Progenitor cell of endocrine pancreas (in vitro differentiated cells): Measurements from ENCODE around the gene TEX13A. TPM values are rescaled to one million over a fixed set of nuclear protein-coding genes. Genes with fewer than 3 reads are reported as not detected.

Experiments used
- DNase-seq: peaks from one replicate; pipeline ENCODE4 v3.0.0; 2021; ENCODE audit warnings: low spot score; ENCODE audit not compliant: unreplicated experiment
- H3K27ac Mint-ChIP-seq: 2 replicates; pipeline ENCODE4 v1.8.0; 2021; ENCODE audit warnings: mild to moderate bottlenecking, moderate library complexity, mixed read lengths
- H3K27me3 Mint-ChIP-seq: 2 replicates; pipeline ENCODE4 v1.8.0; 2021; ENCODE audit warnings: mixed read lengths
- H3K36me3 Mint-ChIP-seq: 2 replicates; pipeline ENCODE4 v1.8.0; 2022; ENCODE audit warnings: mixed read lengths; ENCODE audit not compliant: insufficient read depth
- H3K4me1 Mint-ChIP-seq: 2 replicates; pipeline ENCODE4 v1.8.0; 2021; ENCODE audit warnings: low read depth, mixed read lengths
- H3K4me3 Mint-ChIP-seq: 2 replicates; pipeline ENCODE4 v1.8.0; 2021; ENCODE audit warnings: low read depth, mild to moderate bottlenecking, moderate library complexity, mixed read lengths
- H3K9me3 Mint-ChIP-seq: 2 replicates; pipeline ENCODE4 v1.8.0; 2021; ENCODE audit warnings: low read depth, mixed read lengths
- CTCF ChIP-seq: fragments of 200-600 bp; sonication (generic); IDR thresholded peaks from one replicate; pipeline ENCODE4 v1.5.0; 2021; ENCODE audit warnings: antibody characterized with exemption, mild to moderate bottlenecking; ENCODE audit not compliant: unreplicated experiment
- total RNA-seq: library from RNA; stranded (reverse); gene quantifications from 2 replicates; pipeline ENCODE4 v1.2.1, GENCODE V29; 2021

Gene TEX13A
- total RNA-seq, 1 donor from 2014 or later: not detected

- no peak for DNase-seq
- H3K4me1 Mint-ChIP-seq: peaks cover 2% of the 10 kb centered on the region
- no peak overlapping the region for H3K4me3 Mint-ChIP-seq
- no peaks in the 10 kb centered on the region for H3K27me3 Mint-ChIP-seq
- no peaks in the 10 kb centered on the region for H3K36me3 Mint-ChIP-seq
- no peak overlapping the region for H3K27ac Mint-ChIP-seq
- TF ChIP-seq CTCF: no peak
- peaks cover 11% of the 10 kb centered on the region for H3K9me3 Mint-ChIP-seq
These were observed 31.4 kb downstream of the TEX13A start for GRCh38 chrX:105189093-105189492.

- TF ChIP-seq CTCF: no peak
- Mint-ChIP-seq H3K27ac (no peak overlapping the region), H3K9me3 (peaks cover 42% of the 10 kb centered on the region), H3K4me3 (no peak overlapping the region), H3K36me3 (peaks cover 4% of the 10 kb centered on the region), H3K4me1 (no peaks in the 10 kb centered on the region), H3K27me3 (no peaks in the 10 kb centered on the region)
- DNase-seq: no peak
These were observed 40.9 kb downstream of the TEX13A start for GRCh38 chrX:105179644-105180043.

GRCh38 chrX:105173071-105173470 is 47.4 kb downstream of the TEX13A start:
- H3K27ac Mint-ChIP-seq: no peak overlapping the region
- H3K36me3 Mint-ChIP-seq: no peaks in the 10 kb centered on the region
- peaks cover 12% of the 10 kb centered on the region for H3K9me3 Mint-ChIP-seq
- H3K4me1 Mint-ChIP-seq: no peaks in the 10 kb centered on the region
- H3K27me3 Mint-ChIP-seq: no peaks in the 10 kb centered on the region
- no peak for TF ChIP-seq CTCF
- H3K4me3 Mint-ChIP-seq: no peak overlapping the region
- no peak for DNase-seq
